IMR-90 (cell line): ENCODE results near the gene TDRD1.
"Not testable (repeated sequence)": the region's sequence is repeated elsewhere in the genome, so short reads cannot be mapped to it uniquely, and the experiment has no call there.

Source experiments
- BHLHE40 ChIP-seq: fragments of 150-350 bp; IDR thresholded peaks from 2 replicates; pipeline ENCODE4 v1.6.1; 2016; ENCODE audit warnings: mild to moderate bottlenecking, low read depth, low read length
- CEBPB ChIP-seq: IDR thresholded peaks from 2 replicates; pipeline ENCODE4 v1.6.1; 2012; ENCODE audit warnings: low read depth, low read length, improper control_type of control experiment
- CHD1 ChIP-seq: IDR thresholded peaks from 2 replicates; pipeline ENCODE4 v1.6.1; 2012; ENCODE audit warnings: low read depth, low read length, improper control_type of control experiment
- FOS ChIP-seq: fragments of 150-350 bp; IDR thresholded peaks from 2 replicates; pipeline ENCODE4 v1.6.1; 2016; ENCODE audit warnings: low read depth, low read length
- MAFK ChIP-seq: IDR thresholded peaks from 2 replicates; pipeline ENCODE4 v1.6.1; 2012; ENCODE audit warnings: low read depth, low read length, improper control_type of control experiment
- MXI1 ChIP-seq: IDR thresholded peaks from 2 replicates; pipeline ENCODE4 v1.6.1; 2012; ENCODE audit warnings: low read depth, mild to moderate bottlenecking, low read length, moderate library complexity, borderline replicate concordance
- POLR2A ChIP-seq: IDR thresholded peaks from 2 replicates; pipeline ENCODE4 v1.6.1; 2012; ENCODE audit warnings: mild to moderate bottlenecking, low read depth, low read length
- RAD21 ChIP-seq: IDR thresholded peaks from 2 replicates; pipeline ENCODE4 v1.6.1; 2012; ENCODE audit warnings: low read length, improper control_type of control experiment
- RCOR1 ChIP-seq: IDR thresholded peaks from 2 replicates; pipeline ENCODE4 v1.6.1; 2012; ENCODE audit warnings: mild to moderate bottlenecking, low read length, improper control_type of control experiment; ENCODE audit not compliant: insufficient replicate concordance
- SMC3 ChIP-seq: fragments of 150-350 bp; IDR thresholded peaks from 2 replicates; pipeline ENCODE4 v1.6.1; 2016; ENCODE audit warnings: low read depth, mild to moderate bottlenecking, antibody characterized with exemption, low read length, moderate library complexity
- TF ChIP-seq, protein P1 (sequence below): conservative IDR thresholded peaks from 2 replicates; pipeline ENCODE4 v1.5.1; 2012; ENCODE audit warnings: mild to moderate bottlenecking, low read depth, low read length, improper control_type of control experiment
- TF ChIP-seq, protein P2 (sequence below): fragments of 150-350 bp; IDR thresholded peaks from 2 replicates; pipeline ENCODE4 v1.6.1; 2016; ENCODE audit warnings: low read depth, mild to moderate bottlenecking, low read length, moderate library complexity, borderline replicate concordance
- TF ChIP-seq, protein P3 (sequence below): fragments of 150-350 bp; IDR thresholded peaks from 2 replicates; pipeline ENCODE4 v1.6.1; 2017; ENCODE audit warnings: mild to moderate bottlenecking, antibody characterized with exemption, low read length, low read depth

DNA sequence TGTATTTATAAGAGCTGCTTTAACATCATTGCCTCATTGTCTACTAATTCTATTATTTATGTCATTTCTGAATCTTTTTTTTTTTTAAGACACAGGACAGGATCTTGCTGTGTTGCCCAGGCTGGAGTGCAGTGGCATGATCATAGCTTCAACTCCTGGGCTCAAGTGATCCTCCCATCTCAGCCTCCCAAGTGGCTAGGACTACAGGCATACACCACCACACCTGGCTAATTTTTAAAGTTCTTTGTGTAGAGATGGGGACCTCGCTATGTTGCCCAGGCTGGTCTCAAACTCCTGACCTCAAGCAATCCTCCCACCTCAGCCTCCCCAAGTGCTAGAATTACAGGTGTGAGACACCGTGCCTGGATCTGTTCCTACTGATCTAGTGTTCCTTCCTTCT, 38.3 kb upstream of the TDRD1 start:
- TF ChIP-seq FOS, BHLHE40, POLR2A, CEBPB, RAD21, SMC3, CHD1, MAFK, RCOR1, MXI1: not testable (repeated sequence)
- TF ChIP-seq, protein P1, sequence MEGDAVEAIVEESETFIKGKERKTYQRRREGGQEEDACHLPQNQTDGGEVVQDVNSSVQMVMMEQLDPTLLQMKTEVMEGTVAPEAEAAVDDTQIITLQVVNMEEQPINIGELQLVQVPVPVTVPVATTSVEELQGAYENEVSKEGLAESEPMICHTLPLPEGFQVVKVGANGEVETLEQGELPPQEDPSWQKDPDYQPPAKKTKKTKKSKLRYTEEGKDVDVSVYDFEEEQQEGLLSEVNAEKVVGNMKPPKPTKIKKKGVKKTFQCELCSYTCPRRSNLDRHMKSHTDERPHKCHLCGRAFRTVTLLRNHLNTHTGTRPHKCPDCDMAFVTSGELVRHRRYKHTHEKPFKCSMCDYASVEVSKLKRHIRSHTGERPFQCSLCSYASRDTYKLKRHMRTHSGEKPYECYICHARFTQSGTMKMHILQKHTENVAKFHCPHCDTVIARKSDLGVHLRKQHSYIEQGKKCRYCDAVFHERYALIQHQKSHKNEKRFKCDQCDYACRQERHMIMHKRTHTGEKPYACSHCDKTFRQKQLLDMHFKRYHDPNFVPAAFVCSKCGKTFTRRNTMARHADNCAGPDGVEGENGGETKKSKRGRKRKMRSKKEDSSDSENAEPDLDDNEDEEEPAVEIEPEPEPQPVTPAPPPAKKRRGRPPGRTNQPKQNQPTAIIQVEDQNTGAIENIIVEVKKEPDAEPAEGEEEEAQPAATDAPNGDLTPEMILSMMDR: not testable (repeated sequence)
- TF ChIP-seq, protein P2, sequence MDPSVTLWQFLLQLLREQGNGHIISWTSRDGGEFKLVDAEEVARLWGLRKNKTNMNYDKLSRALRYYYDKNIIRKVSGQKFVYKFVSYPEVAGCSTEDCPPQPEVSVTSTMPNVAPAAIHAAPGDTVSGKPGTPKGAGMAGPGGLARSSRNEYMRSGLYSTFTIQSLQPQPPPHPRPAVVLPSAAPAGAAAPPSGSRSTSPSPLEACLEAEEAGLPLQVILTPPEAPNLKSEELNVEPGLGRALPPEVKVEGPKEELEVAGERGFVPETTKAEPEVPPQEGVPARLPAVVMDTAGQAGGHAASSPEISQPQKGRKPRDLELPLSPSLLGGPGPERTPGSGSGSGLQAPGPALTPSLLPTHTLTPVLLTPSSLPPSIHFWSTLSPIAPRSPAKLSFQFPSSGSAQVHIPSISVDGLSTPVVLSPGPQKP: not testable (repeated sequence)
- TF ChIP-seq, protein P3, sequence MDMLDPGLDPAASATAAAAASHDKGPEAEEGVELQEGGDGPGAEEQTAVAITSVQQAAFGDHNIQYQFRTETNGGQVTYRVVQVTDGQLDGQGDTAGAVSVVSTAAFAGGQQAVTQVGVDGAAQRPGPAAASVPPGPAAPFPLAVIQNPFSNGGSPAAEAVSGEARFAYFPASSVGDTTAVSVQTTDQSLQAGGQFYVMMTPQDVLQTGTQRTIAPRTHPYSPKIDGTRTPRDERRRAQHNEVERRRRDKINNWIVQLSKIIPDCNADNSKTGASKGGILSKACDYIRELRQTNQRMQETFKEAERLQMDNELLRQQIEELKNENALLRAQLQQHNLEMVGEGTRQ: not testable (repeated sequence)
